Measurements from ENCODE around the gene CCDC159.

Gene CCDC159

DNA sequence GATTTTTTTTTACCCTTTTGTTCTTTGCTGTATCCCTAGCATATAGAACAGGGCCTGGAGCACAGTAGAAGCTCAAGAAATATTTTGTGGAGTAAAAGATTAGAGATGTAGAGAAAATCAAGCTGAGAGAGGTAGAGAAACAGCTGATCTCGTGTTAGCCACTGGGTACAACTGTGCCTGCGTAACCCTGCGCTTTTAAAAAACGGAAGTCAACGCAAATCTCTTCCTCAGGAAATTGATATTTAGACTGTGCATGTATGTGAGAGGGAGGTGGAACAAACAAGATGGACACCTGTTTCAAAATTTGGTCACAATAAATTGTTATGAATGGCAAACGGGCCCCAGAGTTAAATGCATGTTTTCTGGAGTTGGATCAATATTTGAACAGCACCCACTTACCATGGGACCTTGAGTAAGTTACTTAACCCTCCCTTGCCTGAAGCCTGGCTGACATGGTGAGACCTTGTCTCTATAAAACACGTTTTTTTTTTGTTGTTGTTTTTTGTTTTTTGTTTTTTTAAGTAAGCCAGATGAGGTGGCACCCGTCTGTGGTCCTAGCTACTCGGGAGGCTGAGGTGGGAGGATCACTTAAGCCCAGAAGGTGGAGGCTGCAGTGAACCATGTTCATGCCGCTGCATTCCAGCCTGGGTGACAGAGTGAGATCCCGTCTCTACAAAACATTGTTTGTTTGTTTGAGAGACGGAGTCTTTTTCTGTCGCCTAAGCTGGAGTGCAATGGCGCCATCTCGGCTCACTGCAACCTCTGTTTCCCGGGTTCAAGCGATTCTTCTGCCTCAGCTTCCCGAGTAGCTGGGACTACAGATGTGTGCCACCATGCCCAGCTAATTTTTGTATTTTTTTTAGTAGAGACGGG, 41.1 kb downstream of the CCDC159 start:
- Histone ChIP-seq H3K79me1 (ENCODE audit: low read length) (no peaks in the 10 kb centered on the region), H3K36me3 (ENCODE audit: control insufficient read depth, insufficient read depth, low read length) (no peaks in the 10 kb centered on the region)
- DNase-seq = no peak

DNA sequence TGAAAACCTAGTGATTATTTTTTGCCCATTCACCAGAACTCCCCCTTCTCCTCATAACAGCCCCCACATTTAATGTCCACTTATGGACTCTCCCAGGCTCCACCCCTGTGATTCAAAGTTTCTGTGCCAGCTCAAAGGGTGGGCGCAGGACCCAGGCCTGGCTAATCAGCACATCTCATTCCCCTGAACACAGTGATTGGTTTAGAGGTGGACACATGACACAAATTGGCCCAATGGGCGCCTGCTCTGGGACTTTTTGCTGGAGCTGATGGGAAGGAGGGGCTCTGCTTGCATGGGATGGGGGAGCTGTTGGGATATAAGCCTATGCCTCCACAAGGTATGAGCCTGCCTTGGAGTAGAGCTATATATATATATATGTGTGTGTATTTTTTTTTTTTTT, 44.0 kb downstream of the CCDC159 start:
- H3K9ac ChIP-seq (ENCODE audit: low read length) = no peak overlapping the region
- H3K56ac ChIP-seq (ENCODE audit: low read length) = no peak overlapping the region
- H3K4ac ChIP-seq (ENCODE audit: low read depth, low read length) = no peak overlapping the region
- no peak overlapping the region for H3K23ac ChIP-seq (ENCODE audit: low read length)
- H3K4me2 ChIP-seq (ENCODE audit: low read length) = no peak overlapping the region
- no peak overlapping the region for H3K18ac ChIP-seq (ENCODE audit: low read length)
- no peak overlapping the region for H3K27ac ChIP-seq (ENCODE audit: low read depth, low read length)
- no peak for DNase-seq
- no peak overlapping the region for H2BK15ac ChIP-seq (replicated peaks; ENCODE audit: low read depth)
- H2AK5ac ChIP-seq (ENCODE audit: low read length) = no peak overlapping the region
- no peaks in the 10 kb centered on the region for H3K79me2 ChIP-seq (ENCODE audit: control insufficient read depth, insufficient read depth, low read length)
- peaks cover 2% of the 10 kb centered on the region for H3K4me1 ChIP-seq (ENCODE audit: control insufficient read depth, low read depth, low read length)
- WGBS (ENCODE audit: extremely low coverage, insufficient coverage, low lambda C conversion rate) = no CpG with 5 or more reads among the region's 2 CpGs
- no peak overlapping the region for H3K4me3 ChIP-seq (ENCODE audit: low read length)
- H2BK120ac ChIP-seq (ENCODE audit: low read depth, low read length) = no peak overlapping the region
- H3K79me1 ChIP-seq (ENCODE audit: low read length) = no peaks in the 10 kb centered on the region
- H4K5ac ChIP-seq (ENCODE audit: low read length) = no peak overlapping the region
- H4K8ac ChIP-seq (ENCODE audit: low read depth, low read length) = no peak overlapping the region
- no peaks in the 10 kb centered on the region for H3K36me3 ChIP-seq (ENCODE audit: control insufficient read depth, insufficient read depth, low read length)
- H2BK5ac ChIP-seq (ENCODE audit: low read length) = no peak overlapping the region
- H3K27me3 ChIP-seq (ENCODE audit: insufficient read depth, low read length, poor library complexity) = no peaks in the 10 kb centered on the region

More for the DNA sequence above, 41.1 kb downstream of the CCDC159 start:
- Histone ChIP-seq H3K79me2 (ENCODE audit: control insufficient read depth, insufficient read depth, low read length) (no peaks in the 10 kb centered on the region), H4K5ac (ENCODE audit: low read length) (no peak overlapping the region), H3K23ac (ENCODE audit: low read length) (no peak overlapping the region), H3K18ac (ENCODE audit: low read length) (no peak overlapping the region), H2AK5ac (ENCODE audit: low read length) (no peak overlapping the region), H3K4me2 (ENCODE audit: low read length) (no peak overlapping the region), H3K56ac (ENCODE audit: low read length) (no peak overlapping the region), H3K9ac (ENCODE audit: low read length) (no peak overlapping the region), H3K4me3 (ENCODE audit: low read length) (no peak overlapping the region), H3K27ac (ENCODE audit: low read depth, low read length) (no peak overlapping the region), H2BK5ac (ENCODE audit: low read length) (no peak overlapping the region), H3K27me3 (ENCODE audit: insufficient read depth, low read length, poor library complexity) (no peaks in the 10 kb centered on the region), H3K4me1 (ENCODE audit: control insufficient read depth, low read depth, low read length) (no peaks in the 10 kb centered on the region), H2BK120ac (ENCODE audit: low read depth, low read length) (no peak overlapping the region), H3K4ac (ENCODE audit: low read depth, low read length) (no peak overlapping the region), H4K8ac (ENCODE audit: low read depth, low read length) (no peak overlapping the region), H2BK15ac (replicated peaks; ENCODE audit: low read depth) (no peak overlapping the region)
- WGBS (ENCODE audit: extremely low coverage, insufficient coverage, low lambda C conversion rate) = no CpG with 5 or more reads among the region's 19 CpGs

DNA sequence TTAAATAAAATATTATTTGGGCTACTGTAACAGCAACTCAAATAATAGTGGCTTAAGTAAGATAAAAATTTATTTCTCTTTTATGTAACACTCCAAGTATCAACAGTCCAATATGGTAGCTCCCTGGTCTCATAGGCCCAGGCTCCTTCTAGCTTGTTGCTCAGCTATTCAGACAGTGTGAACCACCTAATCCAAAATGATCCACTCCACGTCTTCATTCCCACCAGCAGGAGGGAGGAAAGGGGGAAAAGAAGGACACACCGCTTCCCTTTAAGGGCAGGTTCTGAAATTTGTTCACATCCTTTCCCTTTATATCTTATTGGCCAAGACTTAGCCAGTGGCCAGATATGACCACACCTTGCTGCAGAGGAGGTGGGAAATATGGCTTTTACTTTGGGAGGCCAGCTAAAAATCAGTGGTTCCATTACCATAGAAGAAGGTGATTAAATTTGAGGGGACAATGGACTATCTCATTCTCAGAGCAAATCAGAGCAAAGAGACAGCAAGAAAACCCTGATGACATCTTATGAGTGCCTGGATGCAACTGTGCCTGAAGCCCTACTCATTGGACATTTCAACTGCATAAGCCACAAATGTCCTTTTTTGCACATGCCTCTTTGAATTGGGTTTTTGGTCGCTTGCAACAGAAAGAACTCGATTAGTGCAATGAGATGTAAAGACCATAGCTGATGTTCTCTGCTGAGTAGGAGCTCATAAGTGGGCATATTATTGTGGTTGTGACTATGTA, 44.8 kb downstream of the CCDC159 start:
- H3K36me3 ChIP-seq (ENCODE audit: control insufficient read depth, insufficient read depth, low read length) = no peaks in the 10 kb centered on the region
- H4K8ac ChIP-seq (ENCODE audit: low read depth, low read length) = no peak overlapping the region
- H3K79me2 ChIP-seq (ENCODE audit: control insufficient read depth, insufficient read depth, low read length) = no peaks in the 10 kb centered on the region
- H3K4ac ChIP-seq (ENCODE audit: low read depth, low read length) = no peak overlapping the region
- no peak overlapping the region for H3K56ac ChIP-seq (ENCODE audit: low read length)
- no peak overlapping the region for H3K23ac ChIP-seq (ENCODE audit: low read length)
- no peak overlapping the region for H3K18ac ChIP-seq (ENCODE audit: low read length)
- no CpG with 5 or more reads among the region's 4 CpGs for WGBS (ENCODE audit: extremely low coverage, insufficient coverage, low lambda C conversion rate)
- no peak overlapping the region for H3K4me2 ChIP-seq (ENCODE audit: low read length)
- no peak overlapping the region for H3K4me3 ChIP-seq (ENCODE audit: low read length)
- no peak overlapping the region for H3K27ac ChIP-seq (ENCODE audit: low read depth, low read length)
- no peak overlapping the region for H2BK15ac ChIP-seq (replicated peaks; ENCODE audit: low read depth)
- H3K79me1 ChIP-seq (ENCODE audit: low read length) = no peaks in the 10 kb centered on the region
- DNase-seq = peak; percentile 36
- H3K9ac ChIP-seq (ENCODE audit: low read length) = no peak overlapping the region
- no peak overlapping the region for H2AK5ac ChIP-seq (ENCODE audit: low read length)
- no peaks in the 10 kb centered on the region for H3K27me3 ChIP-seq (ENCODE audit: insufficient read depth, low read length, poor library complexity)
- H4K5ac ChIP-seq (ENCODE audit: low read length) = no peak overlapping the region
- no peak overlapping the region for H2BK120ac ChIP-seq (ENCODE audit: low read depth, low read length)
- H2BK5ac ChIP-seq (ENCODE audit: low read length) = no peak overlapping the region
- H3K4me1 ChIP-seq (ENCODE audit: control insufficient read depth, low read depth, low read length) = peaks cover 2% of the 10 kb centered on the region

DNA sequence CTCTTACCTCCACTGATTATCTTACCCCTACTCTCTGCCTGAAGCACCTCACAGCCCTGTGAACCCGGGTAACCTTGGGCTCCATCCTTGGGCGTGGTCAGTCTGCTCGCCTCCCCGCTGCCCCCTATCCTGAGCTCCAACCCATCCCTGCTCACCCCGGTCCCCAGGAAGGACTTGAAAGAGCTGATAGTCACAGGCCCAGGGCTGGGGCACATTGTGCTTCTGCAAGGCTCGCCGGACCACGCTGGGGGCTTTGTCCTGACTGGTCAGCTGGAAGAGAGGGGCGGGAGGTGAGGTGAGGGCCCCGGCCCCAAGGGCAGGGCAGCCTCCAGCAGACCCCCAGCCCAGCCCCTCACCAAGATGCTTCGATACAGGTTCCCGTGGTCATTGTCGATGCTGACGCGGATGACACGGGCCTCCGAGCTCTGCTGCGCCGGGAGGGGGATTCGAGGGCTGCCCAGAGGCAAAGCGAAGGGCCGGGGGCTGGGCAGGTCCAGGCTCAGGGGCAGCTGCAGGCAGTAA, 50.8 kb downstream of the CCDC159 start:
- Histone ChIP-seq H2AK5ac (ENCODE audit: low read length) (no peak overlapping the region), H3K4me3 (ENCODE audit: low read length) (no peak overlapping the region), H3K56ac (ENCODE audit: low read length) (no peak overlapping the region), H4K5ac (ENCODE audit: low read length) (no peak overlapping the region), H3K79me2 (ENCODE audit: control insufficient read depth, insufficient read depth, low read length) (no peaks in the 10 kb centered on the region), H3K9ac (ENCODE audit: low read length) (no peak overlapping the region), H3K23ac (ENCODE audit: low read length) (no peak overlapping the region), H3K79me1 (ENCODE audit: low read length) (no peaks in the 10 kb centered on the region), H3K4me1 (ENCODE audit: control insufficient read depth, low read depth, low read length) (peaks cover 2% of the 10 kb centered on the region), H3K4ac (ENCODE audit: low read depth, low read length) (no peak overlapping the region), H3K4me2 (ENCODE audit: low read length) (no peak overlapping the region), H3K27me3 (ENCODE audit: insufficient read depth, low read length, poor library complexity) (no peaks in the 10 kb centered on the region), H2BK120ac (ENCODE audit: low read depth, low read length) (no peak overlapping the region), H3K18ac (ENCODE audit: low read length) (no peak overlapping the region), H2BK15ac (replicated peaks; ENCODE audit: low read depth) (no peak overlapping the region), H3K27ac (ENCODE audit: low read depth, low read length) (no peak overlapping the region), H4K8ac (ENCODE audit: low read depth, low read length) (no peak overlapping the region), H3K36me3 (ENCODE audit: control insufficient read depth, insufficient read depth, low read length) (no peaks in the 10 kb centered on the region), H2BK5ac (ENCODE audit: low read length) (no peak overlapping the region)
- WGBS (ENCODE audit: extremely low coverage, insufficient coverage, low lambda C conversion rate) = no CpG with 5 or more reads among the region's 22 CpGs
- DNase-seq = no peak

DNA sequence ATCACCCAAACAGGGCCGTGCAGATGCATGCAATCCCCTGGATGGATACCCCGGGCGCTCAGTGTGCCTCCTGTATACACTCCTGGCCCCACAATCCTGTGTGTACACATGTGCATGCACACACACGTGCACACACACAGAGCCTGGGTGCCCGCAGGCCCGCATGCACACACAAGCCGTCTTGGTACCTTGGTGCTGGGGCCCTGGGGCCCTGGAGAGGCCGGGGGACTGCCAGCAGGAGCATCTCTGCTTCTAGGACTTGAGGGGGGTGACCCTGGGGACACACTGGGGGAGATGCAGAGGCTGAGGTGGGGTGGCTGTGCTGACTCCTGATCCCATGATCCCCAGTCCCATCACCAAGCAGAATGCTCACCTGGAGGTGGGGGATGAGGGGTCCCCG, 53.3 kb downstream of the CCDC159 start:
- Histone ChIP-seq H3K27ac (ENCODE audit: low read depth, low read length) (no peak overlapping the region), H3K4me3 (ENCODE audit: low read length) (no peak overlapping the region), H3K4me2 (ENCODE audit: low read length) (no peak overlapping the region), H3K79me2 (ENCODE audit: control insufficient read depth, insufficient read depth, low read length) (no peaks in the 10 kb centered on the region), H3K79me1 (ENCODE audit: low read length) (no peaks in the 10 kb centered on the region), H2BK5ac (ENCODE audit: low read length) (no peak overlapping the region), H3K4ac (ENCODE audit: low read depth, low read length) (no peak overlapping the region), H4K5ac (ENCODE audit: low read length) (no peak overlapping the region), H3K23ac (ENCODE audit: low read length) (no peak overlapping the region), H2AK5ac (ENCODE audit: low read length) (no peak overlapping the region), H3K4me1 (ENCODE audit: control insufficient read depth, low read depth, low read length) (peaks cover 2% of the 10 kb centered on the region), H3K56ac (ENCODE audit: low read length) (no peak overlapping the region), H3K9ac (ENCODE audit: low read length) (no peak overlapping the region), H3K18ac (ENCODE audit: low read length) (no peak overlapping the region), H2BK120ac (ENCODE audit: low read depth, low read length) (no peak overlapping the region), H3K27me3 (ENCODE audit: insufficient read depth, low read length, poor library complexity) (no peaks in the 10 kb centered on the region), H2BK15ac (replicated peaks; ENCODE audit: low read depth) (no peak overlapping the region), H4K8ac (ENCODE audit: low read depth, low read length) (no peak overlapping the region), H3K36me3 (ENCODE audit: control insufficient read depth, insufficient read depth, low read length) (no peaks in the 10 kb centered on the region)
- WGBS (ENCODE audit: extremely low coverage, insufficient coverage, low lambda C conversion rate) = no CpG with 5 or more reads among the region's 9 CpGs
- no peak for DNase-seq

Data from mesendoderm (in vitro differentiated cells).